GM19324 (cell line): ENCODE measurements around the gene KLK11.

Experiments
- ATAC-seq: cut with Tn5 transposase; IDR thresholded peaks from one replicate; pipeline ENCODE4 v1.9.1; 2021; ENCODE audit warnings: mild to moderate bottlenecking, moderate library complexity; ENCODE audit not compliant: unreplicated experiment, low FRiP score

Gene KLK11

DNA sequence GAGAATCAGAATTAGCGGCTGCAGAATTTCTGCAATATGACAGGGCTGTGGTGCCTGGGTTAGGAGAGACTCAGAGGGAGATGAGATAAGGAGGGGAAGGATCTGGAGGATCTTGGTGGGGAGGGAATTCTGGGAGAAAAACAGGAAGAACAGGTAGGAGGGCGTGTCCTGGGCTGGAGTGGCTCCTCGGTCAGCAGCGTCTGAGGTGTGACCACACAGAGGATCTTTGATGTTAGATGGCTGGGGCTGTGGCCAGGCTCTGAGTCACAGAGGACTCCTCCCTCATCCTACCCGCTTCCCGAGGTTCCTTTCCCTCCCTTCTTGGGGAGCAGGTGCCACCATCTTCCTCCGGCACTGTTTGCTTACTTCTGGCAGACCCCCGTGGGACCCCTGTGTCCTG, 50.6 kb downstream of the KLK11 start:
- no peak for ATAC-seq

DNA sequence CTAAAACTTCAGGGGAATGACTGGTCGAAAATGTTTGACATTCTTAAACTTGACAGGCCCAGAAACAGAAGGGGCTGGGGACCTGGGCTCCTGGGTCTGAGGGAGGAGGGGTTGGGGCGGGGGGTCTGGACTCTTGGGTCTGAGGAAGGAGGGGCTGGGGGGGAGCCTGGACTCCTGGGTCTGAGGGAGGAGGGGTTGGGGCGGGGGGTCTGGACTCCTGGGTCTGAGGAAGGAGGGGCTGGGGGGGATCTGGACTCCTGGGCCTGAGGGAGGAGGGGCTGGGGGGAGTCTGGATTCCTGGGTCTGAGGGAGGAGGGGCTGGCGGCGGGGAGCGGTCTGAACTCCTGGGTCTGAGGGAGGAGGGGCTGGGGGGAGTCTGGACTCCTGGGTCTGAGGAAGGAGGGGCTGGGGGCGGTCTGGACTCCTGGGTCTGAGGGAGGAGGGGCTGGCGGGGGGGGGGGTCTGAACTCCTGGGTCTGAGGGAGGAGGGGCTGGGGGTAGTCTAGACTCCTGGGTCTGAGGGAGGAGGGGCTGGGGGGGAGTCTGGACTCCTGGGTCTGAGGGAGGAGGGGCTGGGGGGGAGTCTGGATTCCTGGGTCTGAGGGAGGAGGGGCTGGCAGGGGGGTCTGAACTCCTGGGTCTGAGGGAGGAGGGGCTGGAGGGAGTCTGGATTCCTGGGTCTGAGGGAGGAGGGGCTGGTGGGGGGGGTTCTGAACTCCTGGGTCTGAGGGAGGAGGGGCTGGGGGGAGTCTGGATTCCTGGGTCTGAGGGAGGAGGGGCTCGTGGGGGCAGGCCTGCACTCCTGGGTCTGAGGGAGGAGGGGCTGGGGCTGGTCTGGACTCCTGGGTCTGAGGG, 51.5 kb downstream of the KLK11 start:
- no peak for ATAC-seq

DNA sequence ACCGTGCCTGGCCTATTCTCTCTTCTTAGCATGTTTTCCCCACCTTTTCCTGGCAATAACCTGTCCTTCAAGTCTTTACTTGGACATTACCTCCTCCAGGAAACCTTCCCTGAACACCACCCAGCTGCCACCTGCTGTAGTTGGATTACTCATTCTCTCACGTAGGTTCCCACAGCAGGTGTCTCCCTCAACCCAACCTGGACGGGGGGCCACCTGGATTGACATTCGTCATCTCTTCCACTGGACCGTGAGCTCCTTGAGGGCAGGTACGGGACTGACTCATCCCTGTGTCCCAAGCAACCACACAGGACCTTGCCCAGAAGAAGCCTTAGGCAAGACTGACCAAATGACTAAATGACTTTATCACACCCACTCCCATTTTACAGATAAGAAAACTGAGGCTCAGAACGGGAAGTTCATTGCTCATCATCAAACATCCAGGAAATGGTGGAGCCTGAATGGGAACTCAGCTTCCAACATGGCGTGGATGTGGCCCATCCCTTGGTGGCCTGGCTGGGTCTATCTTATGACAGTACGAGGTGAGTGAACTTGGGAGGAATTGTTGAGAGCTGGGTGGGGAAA, 53.5 kb downstream of the KLK11 start:
- no peak for ATAC-seq
